DOHH2 (cell line): ENCODE data around the gene INPP4A.

ENCODE experiments used
- EZH2phosphoT487 ChIP-seq: fragments of 200-600 bp; sonication (generic); IDR thresholded peaks from 2 replicates; pipeline ENCODE4 v1.6.1; 2017; ENCODE audit warnings: borderline replicate concordance, mild to moderate bottlenecking, antibody characterized with exemption, low read length, moderate library complexity, mixed read lengths
- TF ChIP-seq, protein P1 (sequence below): fragments of 200-600 bp; sonication (generic); IDR thresholded peaks from one replicate; pipeline ENCODE4 v1.5.1; 2014; ENCODE audit warnings: antibody characterized with exemption, mild to moderate bottlenecking, low read depth, low read length; ENCODE audit not compliant: poor library complexity, severe bottlenecking

DNA sequence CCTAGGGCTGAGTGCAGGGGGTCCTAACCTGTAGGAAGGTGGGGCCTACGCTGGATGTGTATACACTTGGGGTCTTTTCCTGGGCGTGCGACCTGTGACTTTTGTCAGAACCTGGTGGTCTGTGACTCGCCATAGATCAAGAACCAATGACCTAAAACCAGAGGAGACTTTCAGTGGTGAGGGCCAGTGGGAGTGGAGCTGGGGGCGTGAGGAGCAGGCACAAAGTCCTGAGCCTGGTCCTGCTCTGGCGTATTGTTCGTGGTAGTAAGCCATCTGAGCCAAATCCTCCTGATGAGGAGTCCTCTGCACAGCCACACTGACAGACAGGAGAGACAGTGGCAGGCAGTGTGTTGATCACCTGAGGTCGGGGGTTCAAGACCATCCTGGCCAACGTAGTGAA lies 8.9 kb downstream of the INPP4A start:
- TF ChIP-seq, protein P1, sequence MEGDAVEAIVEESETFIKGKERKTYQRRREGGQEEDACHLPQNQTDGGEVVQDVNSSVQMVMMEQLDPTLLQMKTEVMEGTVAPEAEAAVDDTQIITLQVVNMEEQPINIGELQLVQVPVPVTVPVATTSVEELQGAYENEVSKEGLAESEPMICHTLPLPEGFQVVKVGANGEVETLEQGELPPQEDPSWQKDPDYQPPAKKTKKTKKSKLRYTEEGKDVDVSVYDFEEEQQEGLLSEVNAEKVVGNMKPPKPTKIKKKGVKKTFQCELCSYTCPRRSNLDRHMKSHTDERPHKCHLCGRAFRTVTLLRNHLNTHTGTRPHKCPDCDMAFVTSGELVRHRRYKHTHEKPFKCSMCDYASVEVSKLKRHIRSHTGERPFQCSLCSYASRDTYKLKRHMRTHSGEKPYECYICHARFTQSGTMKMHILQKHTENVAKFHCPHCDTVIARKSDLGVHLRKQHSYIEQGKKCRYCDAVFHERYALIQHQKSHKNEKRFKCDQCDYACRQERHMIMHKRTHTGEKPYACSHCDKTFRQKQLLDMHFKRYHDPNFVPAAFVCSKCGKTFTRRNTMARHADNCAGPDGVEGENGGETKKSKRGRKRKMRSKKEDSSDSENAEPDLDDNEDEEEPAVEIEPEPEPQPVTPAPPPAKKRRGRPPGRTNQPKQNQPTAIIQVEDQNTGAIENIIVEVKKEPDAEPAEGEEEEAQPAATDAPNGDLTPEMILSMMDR, result no peak
- no peak for TF ChIP-seq EZH2phosphoT487
